ENCODE results near the gene LRRC23. TPM values are rescaled to one million over a fixed set of nuclear protein-coding genes. Genes with fewer than 3 reads are reported as not detected.
A peak's percentile ranks its signal among the peaks of the same experiment; 100 is the strongest.

The LRRC23 gene
- total RNA-seq, 1 experiment from 2014 or later, result 4.6 TPM

DNA sequence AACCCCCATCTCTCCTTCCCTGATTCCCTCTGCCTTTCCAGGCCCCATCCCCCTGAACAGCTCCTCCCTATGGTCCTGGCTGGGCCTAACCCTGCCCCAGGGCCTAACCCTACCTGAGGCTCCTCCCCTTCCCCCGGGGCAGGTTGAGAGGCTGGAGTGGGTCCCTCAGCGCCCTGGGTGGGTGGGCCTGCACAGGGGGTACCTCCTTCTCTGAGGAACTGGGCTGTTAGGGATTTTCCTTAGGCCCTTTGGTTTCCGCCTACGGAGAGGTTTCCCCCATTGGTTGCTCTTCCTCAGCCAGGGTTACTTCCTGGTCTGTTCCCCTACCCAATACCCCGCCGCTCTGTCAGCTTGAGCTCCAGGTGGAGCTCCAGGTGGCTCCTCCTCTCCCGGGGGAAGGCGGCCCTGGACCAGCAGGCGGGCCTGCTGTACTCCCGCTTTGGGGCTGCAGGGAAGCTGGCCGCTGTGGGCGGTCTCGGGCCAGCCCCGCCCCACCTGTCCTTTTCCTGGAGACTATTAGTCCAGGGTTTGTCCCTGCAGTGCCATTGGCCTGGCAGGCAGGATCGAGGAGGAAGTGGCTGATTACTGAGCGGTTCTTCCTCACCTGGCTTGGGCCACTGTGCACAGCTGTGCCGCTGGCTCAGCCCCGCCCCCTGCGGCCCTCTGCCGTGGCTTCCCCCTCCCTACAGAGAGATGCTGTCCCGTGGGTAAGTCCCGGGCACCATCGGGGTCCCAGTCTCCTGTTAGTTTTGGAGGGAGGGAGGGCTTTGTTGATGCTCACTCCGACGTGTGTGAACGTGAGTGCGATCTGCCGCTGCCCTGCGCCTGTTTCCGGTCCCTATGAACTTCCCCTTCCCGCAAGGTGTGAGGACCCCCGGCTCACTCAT is 41.7 kb downstream of the LRRC23 start:
- peak overlapping the region; percentile 57 for H3K4me3 ChIP-seq (ENCODE audit: insufficient read depth, low read depth, low read length)
- peak; percentile 97 for DNase-seq

DNA sequence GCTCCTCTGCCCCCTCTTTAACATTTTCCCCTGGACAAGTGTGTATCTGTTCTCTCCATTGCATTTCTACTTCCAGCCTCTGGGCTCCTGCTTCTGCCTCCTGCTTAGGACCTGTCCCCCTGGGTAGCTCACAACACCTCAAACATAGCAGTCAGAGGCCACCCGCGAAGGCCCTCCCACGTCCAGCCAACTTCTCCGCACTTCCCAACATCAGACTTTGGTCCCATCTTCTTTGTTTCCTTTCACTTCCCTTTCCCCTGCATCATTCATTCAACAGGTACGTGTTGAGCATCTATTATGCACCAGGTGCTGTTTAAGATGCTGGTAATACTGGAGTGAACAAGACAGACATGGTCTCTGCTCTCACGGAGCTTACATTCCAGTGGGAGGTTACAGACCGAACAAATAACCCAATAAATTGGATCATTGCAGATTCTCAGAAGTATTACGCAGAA is 42.3 kb downstream of the LRRC23 start:
- DNase-seq, result no peak
- H3K4me3 ChIP-seq (ENCODE audit: insufficient read depth, low read depth, low read length), result peak overlapping the region; percentile 57
- no peaks in the 10 kb centered on the region for H3K27me3 ChIP-seq (ENCODE audit: control insufficient read depth, insufficient read depth, low read length)

More for the DNA sequence above, 41.7 kb downstream of the LRRC23 start:
- Histone ChIP-seq H3K27me3 (ENCODE audit: control insufficient read depth, insufficient read depth, low read length) (no peaks in the 10 kb centered on the region), H3K36me3 (replicated peaks; ENCODE audit: control insufficient read depth, insufficient read depth, low read length) (peaks cover 1% of the 10 kb centered on the region; the same call in 1 of the 2 replicates)

GRCh38 chr12:6947615-6948014 is 43.0 kb downstream of the LRRC23 start:
- no peak for DNase-seq
- H3K36me3 ChIP-seq (replicated peaks; ENCODE audit: control insufficient read depth, insufficient read depth, low read length), result no peaks in the 10 kb centered on the region
- H3K4me3 ChIP-seq (ENCODE audit: insufficient read depth, low read depth, low read length), result no peak overlapping the region
- H3K27me3 ChIP-seq (ENCODE audit: control insufficient read depth, insufficient read depth, low read length), result no peaks in the 10 kb centered on the region

More for the DNA sequence above, 42.3 kb downstream of the LRRC23 start:
- no peaks in the 10 kb centered on the region for H3K36me3 ChIP-seq (replicated peaks; ENCODE audit: control insufficient read depth, insufficient read depth, low read length)

- DNase-seq, result no peak
- no peaks in the 10 kb centered on the region for H3K36me3 ChIP-seq (replicated peaks; ENCODE audit: control insufficient read depth, insufficient read depth, low read length)
- no peak overlapping the region for H3K4me3 ChIP-seq (ENCODE audit: insufficient read depth, low read depth, low read length)
- H3K27me3 ChIP-seq (ENCODE audit: control insufficient read depth, insufficient read depth, low read length), result no peaks in the 10 kb centered on the region
Measured at GRCh38 chr12:6948873-6949594, 44.4 kb downstream of the LRRC23 start.

DNA sequence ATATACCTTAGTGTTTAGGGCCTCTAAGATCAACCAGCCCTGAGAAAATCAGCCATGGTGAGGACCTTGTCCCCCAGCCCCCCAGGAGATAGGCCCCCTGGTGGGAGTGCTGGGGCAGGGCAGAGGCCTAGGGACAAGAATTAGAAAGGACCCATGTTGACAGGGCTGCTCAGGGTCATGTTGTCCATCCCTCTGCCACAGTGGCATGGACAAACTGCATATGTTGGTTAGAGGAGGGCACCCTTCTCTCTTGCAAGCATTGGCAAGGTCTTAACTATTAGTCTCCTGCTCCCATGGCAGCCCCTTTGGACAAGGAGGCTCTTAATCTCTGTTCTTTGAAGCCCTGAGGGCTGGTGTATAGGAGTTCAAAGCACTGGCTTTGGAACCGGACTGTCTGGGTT is 45.8 kb downstream of the LRRC23 start:
- Histone ChIP-seq H3K4me3 (ENCODE audit: insufficient read depth, low read depth, low read length) (no peak overlapping the region), H3K36me3 (replicated peaks; ENCODE audit: control insufficient read depth, insufficient read depth, low read length) (no peaks in the 10 kb centered on the region), H3K27me3 (ENCODE audit: control insufficient read depth, insufficient read depth, low read length) (no peaks in the 10 kb centered on the region)
- DNase-seq, result no peak

DNA sequence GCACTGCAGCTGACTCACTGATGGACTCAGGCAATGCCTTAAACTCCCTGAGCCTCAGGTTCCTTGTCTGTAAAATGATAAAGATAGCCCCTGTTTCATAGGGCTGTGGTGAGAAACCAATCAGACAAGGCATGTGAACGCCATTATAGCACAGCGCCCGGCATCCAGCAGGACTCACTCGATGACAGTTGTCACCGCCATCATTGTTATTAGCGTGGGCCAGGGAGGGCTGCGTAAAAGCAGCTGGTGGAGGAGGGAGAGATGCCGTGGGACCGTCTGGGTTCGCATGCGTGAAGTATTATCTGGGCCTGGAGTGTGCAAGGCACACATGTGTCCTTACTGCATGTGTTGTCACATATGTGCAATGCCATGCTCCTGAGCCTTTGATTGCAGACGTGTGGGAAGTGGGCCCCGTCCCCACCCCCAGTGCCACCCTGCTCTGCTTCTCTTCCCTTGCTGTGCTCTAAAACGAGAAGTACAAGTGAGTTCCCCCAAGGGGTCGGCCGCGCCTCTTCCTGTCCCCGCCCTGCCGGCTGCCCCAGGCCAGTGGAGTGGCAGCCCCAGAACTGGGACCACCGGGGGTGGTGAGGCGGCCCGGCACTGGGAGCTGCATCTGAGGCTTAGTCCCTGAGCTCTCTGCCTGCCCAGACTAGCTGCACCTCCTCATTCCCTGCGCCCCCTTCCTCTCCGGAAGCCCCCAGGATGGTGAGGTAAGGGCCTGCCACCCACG is 46.4 kb downstream of the LRRC23 start, which contains the start of gene PTPN6:
Gene PTPN6, plus strand, starts transcription at position 546 of the 730 bp plus-strand sequence. Its CDS starts 157 bp downstream, at position 703.
- Histone ChIP-seq H3K27me3 (ENCODE audit: control insufficient read depth, insufficient read depth, low read length) (no peaks in the 10 kb centered on the region), H3K36me3 (replicated peaks; ENCODE audit: control insufficient read depth, insufficient read depth, low read length) (no peaks in the 10 kb centered on the region), H3K4me3 (ENCODE audit: insufficient read depth, low read depth, low read length) (no peak within 1 kb of the TSS)
- DNase-seq, result peak; percentile 67

DNA sequence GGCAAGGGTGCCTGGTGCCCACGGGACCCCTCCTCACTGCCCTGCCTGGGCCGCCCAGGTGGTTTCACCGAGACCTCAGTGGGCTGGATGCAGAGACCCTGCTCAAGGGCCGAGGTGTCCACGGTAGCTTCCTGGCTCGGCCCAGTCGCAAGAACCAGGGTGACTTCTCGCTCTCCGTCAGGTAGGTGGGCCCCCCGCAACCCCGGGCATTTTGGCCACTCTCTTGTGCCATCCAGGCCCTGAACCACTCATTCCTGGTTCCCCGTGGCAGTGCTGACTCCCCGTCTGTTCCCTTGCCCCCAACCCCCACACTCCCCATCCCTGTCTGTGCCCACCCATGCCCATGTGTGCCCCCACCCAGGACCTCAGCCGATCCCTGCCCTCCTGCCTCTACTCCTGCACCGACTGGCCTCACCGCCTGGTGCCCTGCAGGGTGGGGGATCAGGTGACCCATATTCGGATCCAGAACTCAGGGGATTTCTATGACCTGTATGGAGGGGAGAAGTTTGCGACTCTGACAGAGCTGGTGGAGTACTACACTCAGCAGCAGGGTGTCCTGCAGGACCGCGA is 47.0 kb downstream of the LRRC23 start:
- H3K4me3 ChIP-seq (ENCODE audit: insufficient read depth, low read depth, low read length), result no peak overlapping the region
- DNase-seq, result no peak
- no peaks in the 10 kb centered on the region; the same call in 1 of the 2 replicates for H3K36me3 ChIP-seq (replicated peaks; ENCODE audit: control insufficient read depth, insufficient read depth, low read length)
- H3K27me3 ChIP-seq (ENCODE audit: control insufficient read depth, insufficient read depth, low read length), result no peaks in the 10 kb centered on the region

GRCh38 chr12:6952121-6952862 is 47.7 kb downstream of the LRRC23 start:
- Histone ChIP-seq H3K36me3 (replicated peaks; ENCODE audit: control insufficient read depth, insufficient read depth, low read length) (no peaks in the 10 kb centered on the region; the same call in 1 of the 2 replicates), H3K4me3 (ENCODE audit: insufficient read depth, low read depth, low read length) (no peak overlapping the region), H3K27me3 (ENCODE audit: control insufficient read depth, insufficient read depth, low read length) (no peaks in the 10 kb centered on the region)
- DNase-seq, result no peak

DNA sequence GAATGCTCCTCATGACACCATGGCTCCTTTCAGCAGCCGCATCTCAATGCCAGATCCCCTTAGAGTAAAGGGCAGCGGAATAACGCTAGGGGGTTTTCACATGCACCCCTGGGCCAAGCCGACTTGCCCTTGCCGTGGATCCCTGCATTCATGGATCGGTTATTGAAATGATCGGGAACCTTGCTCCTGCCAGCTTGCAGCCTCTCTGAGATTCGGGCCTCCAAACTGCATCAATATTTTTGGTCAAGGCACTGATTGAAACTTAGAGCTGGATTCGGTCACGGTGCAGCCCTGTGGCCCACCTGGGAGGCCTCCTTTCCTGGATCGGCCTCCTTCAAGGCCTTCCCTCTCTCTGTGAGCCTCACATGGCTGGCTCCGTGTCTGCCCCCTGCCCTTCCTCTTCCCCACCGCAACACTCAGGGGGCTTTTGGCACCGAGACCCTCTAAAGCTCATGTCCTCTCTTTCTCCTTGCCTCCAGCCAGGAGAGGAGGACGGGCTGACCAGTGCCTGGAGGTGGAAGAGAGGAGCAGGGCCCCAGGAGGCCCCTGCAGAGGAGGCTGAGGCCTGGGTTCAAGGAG is 48.3 kb downstream of the LRRC23 start:
- H3K4me3 ChIP-seq (ENCODE audit: insufficient read depth, low read depth, low read length), result no peak overlapping the region
- DNase-seq, result no peak
- H3K36me3 ChIP-seq (replicated peaks; ENCODE audit: control insufficient read depth, insufficient read depth, low read length), result no peaks in the 10 kb centered on the region; the same call in 1 of the 2 replicates
- no peaks in the 10 kb centered on the region for H3K27me3 ChIP-seq (ENCODE audit: control insufficient read depth, insufficient read depth, low read length)

- H3K36me3 ChIP-seq (replicated peaks; ENCODE audit: control insufficient read depth, insufficient read depth, low read length), result no peaks in the 10 kb centered on the region; the same call in 1 of the 2 replicates
- H3K4me3 ChIP-seq (ENCODE audit: insufficient read depth, low read depth, low read length), result no peak overlapping the region
- DNase-seq, result peak; percentile 66
- H3K27me3 ChIP-seq (ENCODE audit: control insufficient read depth, insufficient read depth, low read length), result no peaks in the 10 kb centered on the region
Measured at GRCh38 chr12:6953442-6954315, 49.1 kb downstream of the LRRC23 start.

GRCh38 chr12:6954316-6955107 is 49.9 kb downstream of the LRRC23 start:
- Histone ChIP-seq H3K36me3 (replicated peaks; ENCODE audit: control insufficient read depth, insufficient read depth, low read length) (no peaks in the 10 kb centered on the region; the same call in 1 of the 2 replicates), H3K27me3 (ENCODE audit: control insufficient read depth, insufficient read depth, low read length) (no peaks in the 10 kb centered on the region), H3K4me3 (ENCODE audit: insufficient read depth, low read depth, low read length) (no peak overlapping the region)
- DNase-seq, result no peak
